ENCODE data around the gene USP28.

Gene USP28

GRCh38 chr11:113840932-113841664, 34.3 kb downstream of the USP28 start:
- in situ Hi-C loops (cut with MboI; ENCODE audit: low sequenced_read_pairs): no loop called here

- in situ Hi-C loops (cut with MboI; ENCODE audit: low sequenced_read_pairs): no loop called here
These were observed 35.5 kb downstream of the USP28 start for GRCh38 chr11:113839842-113840241.

GRCh38 chr11:113838005-113838404, 37.4 kb downstream of the USP28 start:
- in situ Hi-C loops (cut with MboI; ENCODE audit: low sequenced_read_pairs): no loop called here

- in situ Hi-C loops (cut with MboI; ENCODE audit: low sequenced_read_pairs): no loop called here
These were observed 40.1 kb downstream of the USP28 start for GRCh38 chr11:113835306-113835705.

- in situ Hi-C loops (cut with MboI; ENCODE audit: low sequenced_read_pairs): no loop called here
These were observed 42.2 kb downstream of the USP28 start for GRCh38 chr11:113833151-113833550.

- in situ Hi-C loops (cut with MboI; ENCODE audit: low sequenced_read_pairs): no loop called here
These were observed 44.1 kb downstream of the USP28 start for GRCh38 chr11:113831314-113831713.

GRCh38 chr11:113829751-113830150, 45.6 kb downstream of the USP28 start:
- in situ Hi-C loops (cut with MboI; ENCODE audit: low sequenced_read_pairs): no loop called here

GRCh38 chr11:113828191-113828590, 47.2 kb downstream of the USP28 start:
- in situ Hi-C loops (cut with MboI; ENCODE audit: low sequenced_read_pairs): no loop called here

GRCh38 chr11:113827477-113827876, 47.9 kb downstream of the USP28 start:
- in situ Hi-C loops (cut with MboI; ENCODE audit: low sequenced_read_pairs): no loop called here

- in situ Hi-C loops (cut with MboI; ENCODE audit: low sequenced_read_pairs): no loop called here
These were observed 56.9 kb downstream of the USP28 start for GRCh38 chr11:113818426-113818825.

- in situ Hi-C loops (cut with MboI; ENCODE audit: low sequenced_read_pairs): no loop called here
These were observed 57.7 kb downstream of the USP28 start for GRCh38 chr11:113817626-113818025.

GRCh38 chr11:113817162-113817561, 58.2 kb downstream of the USP28 start:
- in situ Hi-C loops (cut with MboI; ENCODE audit: low sequenced_read_pairs): no loop called here

- in situ Hi-C loops (cut with MboI; ENCODE audit: low sequenced_read_pairs): no loop called here
These were observed 61.2 kb downstream of the USP28 start for GRCh38 chr11:113814181-113814580.

- in situ Hi-C loops (cut with MboI; ENCODE audit: low sequenced_read_pairs): no loop called here
These were observed 66.4 kb downstream of the USP28 start for GRCh38 chr11:113808931-113809330.

- in situ Hi-C loops (cut with MboI; ENCODE audit: low sequenced_read_pairs): no loop called here
These were observed 69.0 kb downstream of the USP28 start for GRCh38 chr11:113806406-113806805.

GRCh38 chr11:113805640-113806039, 69.7 kb downstream of the USP28 start:
- in situ Hi-C loops (cut with MboI; ENCODE audit: low sequenced_read_pairs): no loop called here

GRCh38 chr11:113802621-113803020, 72.8 kb downstream of the USP28 start:
- in situ Hi-C loops (cut with MboI; ENCODE audit: low sequenced_read_pairs): no loop called here

GRCh38 chr11:113796663-113797259, 78.6 kb downstream of the USP28 start:
- in situ Hi-C loops (cut with MboI; ENCODE audit: low sequenced_read_pairs): loop anchor here (25.0 kb wide), 1 partner anchor 484 kb away; the partner anchor contains the start of gene TTC12

GRCh38 chr11:113789675-113790320, 85.6 kb downstream of the USP28 start:
- in situ Hi-C loops (cut with MboI; ENCODE audit: low sequenced_read_pairs): loop anchor here (25.0 kb wide), 1 partner anchor 477 kb away; the partner anchor contains the start of gene TTC12

- in situ Hi-C loops (cut with MboI; ENCODE audit: low sequenced_read_pairs): loop anchor here (25.0 kb wide), 1 partner anchor 477 kb away; the partner anchor contains the start of gene TTC12
These were observed 86.4 kb downstream of the USP28 start for GRCh38 chr11:113789016-113789415.

GRCh38 chr11:113782134-113782533, 93.2 kb downstream of the USP28 start:
- in situ Hi-C loops (cut with MboI; ENCODE audit: low sequenced_read_pairs): loop anchor here (25.0 kb wide), 1 partner anchor 470 kb away; the partner anchor contains the start of gene TTC12

GRCh38 chr11:113781682-113782081, 93.7 kb downstream of the USP28 start:
- in situ Hi-C loops (cut with MboI; ENCODE audit: low sequenced_read_pairs): loop anchor here (25.0 kb wide), 1 partner anchor 469 kb away; the partner anchor contains the start of gene TTC12
